NCI-H82 (cell line): ENCODE measurements around the gene GNAQ.

Source experiments
- DNase-seq: peaks from one replicate; lab custom pipeline; 2025; lab: John Stamatoyannopoulos, UW

Gene GNAQ

GRCh38 chr9:78003730-78004129 lies 27.9 kb downstream of the GNAQ start:
- DNase-seq: no peak

GRCh38 chr9:78001946-78002731 lies 29.5 kb downstream of the GNAQ start:
- DNase-seq: no peak

GRCh38 chr9:78000221-78000620 lies 31.4 kb downstream of the GNAQ start:
- DNase-seq: peak; percentile 30

- DNase-seq: no peak
Observed at GRCh38 chr9:77999231-77999631, 32.4 kb downstream of the GNAQ start.

- DNase-seq: no peak
Observed at GRCh38 chr9:77997611-77998284, 33.9 kb downstream of the GNAQ start.

GRCh38 chr9:77996696-77997095 lies 34.9 kb downstream of the GNAQ start:
- DNase-seq: no peak

GRCh38 chr9:77991191-77991590 lies 40.4 kb downstream of the GNAQ start:
- no peak for DNase-seq

GRCh38 chr9:77989909-77990308 lies 41.7 kb downstream of the GNAQ start:
- no peak for DNase-seq

GRCh38 chr9:77989458-77989857 lies 42.2 kb downstream of the GNAQ start:
- peak; percentile 3 for DNase-seq

- DNase-seq: no peak
Observed at GRCh38 chr9:77988630-77989029, 43.0 kb downstream of the GNAQ start.

- DNase-seq: no peak
Observed at GRCh38 chr9:77987880-77988525, 43.6 kb downstream of the GNAQ start.

- DNase-seq: no peak
Observed at GRCh38 chr9:77987081-77987656, 44.4 kb downstream of the GNAQ start.

- no peak for DNase-seq
Observed at GRCh38 chr9:77985996-77986395, 45.6 kb downstream of the GNAQ start.

GRCh38 chr9:77983320-77983662 lies 48.3 kb downstream of the GNAQ start:
- no peak for DNase-seq

- DNase-seq: no peak
Observed at GRCh38 chr9:77982581-77983319, 48.9 kb downstream of the GNAQ start.

- no peak for DNase-seq
Observed at GRCh38 chr9:77981907-77982306, 49.7 kb downstream of the GNAQ start.

- DNase-seq: no peak
Observed at GRCh38 chr9:77981332-77981731, 50.3 kb downstream of the GNAQ start.

- no peak for DNase-seq
Observed at GRCh38 chr9:77980622-77981021, 51.0 kb downstream of the GNAQ start.

- DNase-seq: no peak
Observed at GRCh38 chr9:77978086-77978781, 53.4 kb downstream of the GNAQ start.

GRCh38 chr9:77977210-77977611 lies 54.4 kb downstream of the GNAQ start:
- DNase-seq: no peak

GRCh38 chr9:77975806-77976205 lies 55.8 kb downstream of the GNAQ start:
- no peak for DNase-seq

GRCh38 chr9:77975036-77975435 lies 56.6 kb downstream of the GNAQ start:
- no peak for DNase-seq
